AG04450 (cell line): ENCODE results near the gene KLHL17. TPM values are rescaled to one million over a fixed set of nuclear protein-coding genes. Genes with fewer than 3 reads are reported as not detected.

ENCODE experiments used
- CTCF ChIA-PET: fragments of 300-600, 350-600 bp; formaldehyde crosslinking; extraction: SDS; loops from one replicate; lab custom pipeline; 2022; ENCODE audit warnings: antibody characterized with exemption, inconsistent platforms; lab: Charles Lee
- POLR2A ChIA-PET: fragments of 350-600 bp; formaldehyde crosslinking; extraction: SDS; loops from one replicate; lab custom pipeline; 2021; ENCODE audit warnings: antibody characterized with exemption, inconsistent platforms; lab: Yijun Ruan, JAX
- DNase-seq: peaks from one replicate; pipeline ENCODE4 v3.0.0-alpha.2; 2011; ENCODE audit warnings: low read depth, low spot score
- H3K27ac ChIP-seq: one replicate; pipeline ENCODE4 v1.5.1; 2012; ENCODE audit warnings: low read depth, low read length, control low read depth
- H3K27me3 ChIP-seq: one replicate; pipeline ENCODE4 v1.6.0; 2012; ENCODE audit warnings: low read length; ENCODE audit not compliant: control insufficient read depth, insufficient read depth
- H3K4me3 ChIP-seq: 2 replicates; pipeline ENCODE4 v1.5.1; 2011; ENCODE audit warnings: mild to moderate bottlenecking, low read depth, low read length, control low read depth
- H3K9me3 ChIP-seq: 2 replicates; pipeline ENCODE4 v1.5.1; 2012; ENCODE audit warnings: low read length; ENCODE audit not compliant: control insufficient read depth, insufficient read depth
- polyA plus RNA-seq: library from polyadenylated mRNA; depleted of rRNA; stranded (reverse); fragments of >200 nt; gene quantifications from 2 replicates; pipeline ENCODE4 v1.2.3, GENCODE V29; 2011
- TF ChIP-seq, protein P1 (sequence below): IDR thresholded peaks from 2 replicates; pipeline ENCODE4 v1.5.1; 2011; ENCODE audit warnings: low read depth, low read length, control low read depth, inconsistent platforms

The KLHL17 gene
- polyA plus RNA-seq, 1 experiment, result 5.5 TPM

DNA sequence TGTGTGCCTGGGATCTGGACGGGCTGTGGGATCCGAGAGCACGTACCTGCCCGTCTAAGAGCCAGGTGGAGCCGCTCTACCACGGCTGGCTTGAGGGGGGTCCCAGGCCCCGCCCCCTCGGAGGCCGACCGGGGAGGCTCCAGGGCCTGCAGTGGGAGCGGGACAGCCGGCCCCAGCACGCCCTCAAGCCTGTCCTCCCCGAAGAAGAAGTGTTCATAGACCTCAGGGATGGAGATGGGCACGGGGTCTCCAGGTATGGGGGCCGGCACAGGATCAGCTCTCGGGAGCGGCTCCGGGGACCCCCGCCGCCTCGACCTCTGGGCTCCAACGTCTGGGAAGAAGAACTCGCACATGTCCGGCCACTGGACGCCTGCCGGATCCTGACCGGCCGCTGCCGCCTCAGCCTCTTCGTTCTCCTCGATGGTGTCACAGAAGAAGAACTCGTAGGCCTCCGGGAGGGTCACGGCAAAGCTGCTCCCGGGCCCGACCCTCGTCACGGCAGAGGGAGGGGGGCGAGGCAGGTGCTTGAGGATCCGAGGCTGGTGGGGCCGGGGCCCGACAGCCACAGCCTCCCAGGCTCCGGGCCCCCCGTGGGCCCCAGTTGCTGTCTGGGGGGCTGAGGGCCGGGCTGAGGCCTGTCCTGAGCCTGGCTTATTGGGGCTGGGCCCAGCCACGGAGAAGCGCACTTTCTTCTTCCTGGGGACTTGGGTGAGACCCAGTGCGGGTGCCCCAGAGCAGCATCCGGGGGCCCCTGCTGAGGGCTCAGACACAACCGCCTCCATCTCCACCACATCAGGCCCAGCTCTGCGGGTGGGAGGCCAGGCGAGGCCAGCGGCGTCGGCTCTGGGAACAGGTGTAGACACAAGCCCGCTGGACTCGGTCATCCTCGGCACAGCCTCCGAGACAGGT lies 18.7 kb downstream of the KLHL17 start:
- TF ChIP-seq, protein P1, sequence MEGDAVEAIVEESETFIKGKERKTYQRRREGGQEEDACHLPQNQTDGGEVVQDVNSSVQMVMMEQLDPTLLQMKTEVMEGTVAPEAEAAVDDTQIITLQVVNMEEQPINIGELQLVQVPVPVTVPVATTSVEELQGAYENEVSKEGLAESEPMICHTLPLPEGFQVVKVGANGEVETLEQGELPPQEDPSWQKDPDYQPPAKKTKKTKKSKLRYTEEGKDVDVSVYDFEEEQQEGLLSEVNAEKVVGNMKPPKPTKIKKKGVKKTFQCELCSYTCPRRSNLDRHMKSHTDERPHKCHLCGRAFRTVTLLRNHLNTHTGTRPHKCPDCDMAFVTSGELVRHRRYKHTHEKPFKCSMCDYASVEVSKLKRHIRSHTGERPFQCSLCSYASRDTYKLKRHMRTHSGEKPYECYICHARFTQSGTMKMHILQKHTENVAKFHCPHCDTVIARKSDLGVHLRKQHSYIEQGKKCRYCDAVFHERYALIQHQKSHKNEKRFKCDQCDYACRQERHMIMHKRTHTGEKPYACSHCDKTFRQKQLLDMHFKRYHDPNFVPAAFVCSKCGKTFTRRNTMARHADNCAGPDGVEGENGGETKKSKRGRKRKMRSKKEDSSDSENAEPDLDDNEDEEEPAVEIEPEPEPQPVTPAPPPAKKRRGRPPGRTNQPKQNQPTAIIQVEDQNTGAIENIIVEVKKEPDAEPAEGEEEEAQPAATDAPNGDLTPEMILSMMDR, result no peak
- no peak overlapping the region for H3K4me3 ChIP-seq
- DNase-seq, result no peak
- no peak overlapping the region for H3K27ac ChIP-seq
- H3K9me3 ChIP-seq, result peaks cover 9% of the 10 kb centered on the region; the same call in 1 of the 2 replicates
- ChIA-PET POLR2A (no interaction called here), CTCF (interaction anchor here (1.0 kb wide), 1 partner anchor 23 kb away, joined by 3 read pairs; no protein-coding TSS in a partner anchor)
- H3K27me3 ChIP-seq, result peaks cover 32% of the 10 kb centered on the region

DNA sequence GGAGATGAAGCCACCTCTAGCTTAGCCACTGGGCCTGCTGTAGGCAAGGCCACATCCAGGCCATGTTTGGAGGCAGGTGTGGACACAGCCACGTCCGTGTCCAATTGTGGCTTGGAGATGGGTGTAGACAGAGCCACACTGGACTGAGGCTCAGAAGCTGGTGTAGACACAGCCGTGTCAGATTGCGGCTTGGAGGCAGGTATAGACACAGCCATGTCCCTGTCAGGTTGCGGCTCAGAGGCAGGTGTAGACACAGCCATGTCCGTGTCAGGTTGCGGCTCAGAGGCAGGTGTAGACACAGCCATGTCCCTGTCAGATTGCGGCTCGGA lies 19.3 kb downstream of the KLHL17 start:
- Histone ChIP-seq H3K4me3 (no peak overlapping the region), H3K9me3 (peaks cover 9% of the 10 kb centered on the region; the same call in 1 of the 2 replicates), H3K27ac (no peak overlapping the region), H3K27me3 (peaks cover 30% of the 10 kb centered on the region)
- ChIA-PET CTCF (interaction anchor here (1.0 kb wide), 1 partner anchor 22 kb away, joined by 3 read pairs; no protein-coding TSS in a partner anchor), POLR2A (no interaction called here)
- DNase-seq, result no peak
- TF ChIP-seq, protein P1, result no peak

DNA sequence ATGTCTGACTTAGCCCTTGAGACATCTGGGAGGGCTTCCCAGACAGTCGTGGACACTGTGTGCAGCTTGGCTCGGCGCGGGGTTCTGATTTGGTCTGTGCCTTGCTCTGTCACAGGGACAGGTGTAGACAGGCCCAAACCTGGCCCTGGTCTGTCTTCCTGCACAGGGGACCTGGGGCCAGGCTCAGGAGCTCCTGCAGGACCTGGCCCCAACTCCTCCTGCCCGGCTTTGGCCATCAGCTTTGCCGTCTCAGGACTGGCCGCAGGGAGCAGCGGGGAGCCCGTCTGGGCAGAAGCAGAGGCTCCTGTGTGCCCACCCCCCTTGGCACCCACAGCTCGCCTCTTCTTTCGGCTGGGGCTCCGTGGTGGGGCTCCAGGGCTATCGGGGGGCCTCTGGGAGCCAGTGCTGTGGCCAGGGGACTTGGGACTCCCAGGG lies 19.8 kb downstream of the KLHL17 start:
- TF ChIP-seq, protein P1, result no peak
- CTCF ChIA-PET, result interaction anchor here (0.8 to 1.3 kb wide), 3 partner anchors 22 to 84 kb away, joined by 3 to 8 read pairs (median 4); no protein-coding TSS in a partner anchor
- Histone ChIP-seq H3K27ac (no peak overlapping the region), H3K4me3 (no peak overlapping the region), H3K9me3 (peaks cover 9% of the 10 kb centered on the region; the same call in 1 of the 2 replicates), H3K27me3 (peaks cover 35% of the 10 kb centered on the region)
- POLR2A ChIA-PET, result no interaction called here
- DNase-seq, result no peak

DNA sequence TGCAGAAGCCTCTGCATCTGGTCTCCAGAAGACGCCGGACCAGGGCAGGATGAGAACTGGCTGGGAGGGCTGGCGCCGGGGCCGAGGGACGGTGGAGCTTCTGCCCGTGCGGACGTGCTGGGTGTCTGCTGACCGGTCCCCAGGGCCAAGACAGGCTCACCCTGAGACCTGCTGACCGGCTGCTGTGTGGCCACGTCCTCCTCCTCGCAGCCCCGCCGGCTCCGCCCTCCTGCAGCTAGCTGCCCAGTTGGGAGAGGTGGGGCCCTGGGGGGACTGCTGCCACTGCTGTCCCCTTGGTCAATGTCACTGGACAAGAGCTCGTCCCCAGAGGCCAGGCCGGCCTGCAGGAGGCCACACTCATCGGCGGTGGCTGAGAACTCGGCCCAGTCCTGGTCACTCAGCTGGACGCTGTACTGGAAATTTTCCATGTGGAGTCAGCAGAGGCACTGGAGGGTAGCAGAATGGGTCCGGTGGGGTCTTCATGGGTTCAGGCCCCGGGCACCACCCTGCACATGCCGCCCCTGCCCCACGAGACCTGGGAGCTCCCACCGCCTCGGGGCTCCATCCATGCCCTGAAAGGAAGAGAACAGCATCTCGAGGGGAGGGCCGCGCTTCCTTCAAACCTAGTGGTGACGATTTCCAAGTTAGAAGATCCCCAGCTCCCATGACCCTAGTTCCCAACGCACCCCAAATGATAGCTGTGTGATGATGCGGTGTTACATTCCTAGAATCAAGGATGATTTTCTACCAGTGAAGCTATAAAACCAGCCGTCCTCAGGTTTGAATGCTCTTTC lies 20.4 kb downstream of the KLHL17 start:
- peaks cover 35% of the 10 kb centered on the region for H3K27me3 ChIP-seq
- no peak overlapping the region for H3K4me3 ChIP-seq
- ChIA-PET CTCF (interaction anchor here (0.8 to 1.3 kb wide), 3 partner anchors 21 to 83 kb away, joined by 3 to 8 read pairs (median 4); no protein-coding TSS in a partner anchor), POLR2A (no interaction called here)
- no peak for DNase-seq
- H3K27ac ChIP-seq, result no peak overlapping the region
- TF ChIP-seq, protein P1, result no peak
- peaks cover 9% of the 10 kb centered on the region; the same call in 1 of the 2 replicates for H3K9me3 ChIP-seq
